Activated CD4-positive, CD25-positive, alpha-beta regulatory T cell treated with anti-CD3 and anti-CD28 coated beads, Interleukin-2, amount 50 U/mL, for 16 hours (primary cell): ENCODE data around the gene SFT2D3.

Experiments
- DNase-seq: peaks from one replicate; pipeline ENCODE4 v3.0.0-alpha.2; 2020; ENCODE audit warnings: low read depth, low spot score

The SFT2D3 gene

DNA sequence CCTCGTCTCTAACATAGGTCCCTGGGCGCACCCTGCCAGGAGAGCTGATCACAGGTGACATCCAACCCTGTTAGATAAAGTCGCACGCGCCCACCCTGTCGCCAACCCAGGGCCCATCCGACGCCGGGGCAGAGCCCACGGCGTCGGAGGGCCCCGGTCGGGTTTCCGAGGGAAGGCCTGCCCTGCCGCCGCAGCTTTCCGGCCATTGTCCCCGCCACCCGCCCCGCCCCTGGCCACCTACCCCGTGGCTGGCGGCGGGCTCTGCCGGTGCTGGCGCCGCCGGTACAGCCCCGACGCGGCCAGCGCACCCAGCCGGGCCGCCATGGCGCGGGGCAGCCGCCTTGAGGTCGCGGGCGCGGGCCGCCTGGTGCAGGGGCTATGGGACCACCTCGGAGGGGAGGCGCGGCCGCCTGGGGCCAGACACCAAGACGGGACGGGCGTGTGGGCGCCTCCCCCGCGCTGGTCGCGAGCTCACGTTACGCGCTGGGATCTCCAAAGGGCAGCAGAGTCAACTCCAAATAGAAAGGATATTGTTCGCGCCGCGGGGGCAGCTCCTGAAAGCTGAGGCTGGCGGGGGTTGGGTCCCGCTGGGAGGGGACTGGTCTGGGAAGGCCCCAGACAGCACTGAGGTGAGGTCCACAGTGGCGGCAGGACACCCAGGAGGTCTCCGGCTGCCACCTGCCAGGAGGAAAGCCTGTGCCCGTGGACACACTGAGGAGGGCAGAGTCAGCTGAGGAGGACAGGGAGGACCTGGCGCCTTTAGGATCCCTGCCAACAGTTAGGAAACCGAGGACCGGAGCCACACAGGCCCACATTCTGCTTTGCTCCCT, 37.0 kb upstream of the SFT2D3 start:
- DNase-seq, result no peak

DNA sequence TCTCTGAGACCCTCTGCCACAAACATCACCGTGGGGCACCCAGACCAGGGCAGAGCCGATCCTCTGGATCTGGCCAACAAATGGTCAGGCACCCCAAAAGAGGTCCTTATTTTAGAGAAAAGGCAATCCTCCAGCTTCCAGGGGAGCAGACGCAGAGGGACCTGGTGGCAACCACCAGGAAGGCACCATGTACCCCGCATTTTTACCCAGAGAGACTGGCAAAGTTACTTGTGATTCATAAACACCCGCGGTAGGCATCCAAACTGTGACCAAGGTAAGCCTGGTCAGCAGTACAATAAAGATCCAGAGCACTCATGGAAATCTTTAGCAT, 36.4 kb upstream of the SFT2D3 start:
- no peak for DNase-seq

DNA sequence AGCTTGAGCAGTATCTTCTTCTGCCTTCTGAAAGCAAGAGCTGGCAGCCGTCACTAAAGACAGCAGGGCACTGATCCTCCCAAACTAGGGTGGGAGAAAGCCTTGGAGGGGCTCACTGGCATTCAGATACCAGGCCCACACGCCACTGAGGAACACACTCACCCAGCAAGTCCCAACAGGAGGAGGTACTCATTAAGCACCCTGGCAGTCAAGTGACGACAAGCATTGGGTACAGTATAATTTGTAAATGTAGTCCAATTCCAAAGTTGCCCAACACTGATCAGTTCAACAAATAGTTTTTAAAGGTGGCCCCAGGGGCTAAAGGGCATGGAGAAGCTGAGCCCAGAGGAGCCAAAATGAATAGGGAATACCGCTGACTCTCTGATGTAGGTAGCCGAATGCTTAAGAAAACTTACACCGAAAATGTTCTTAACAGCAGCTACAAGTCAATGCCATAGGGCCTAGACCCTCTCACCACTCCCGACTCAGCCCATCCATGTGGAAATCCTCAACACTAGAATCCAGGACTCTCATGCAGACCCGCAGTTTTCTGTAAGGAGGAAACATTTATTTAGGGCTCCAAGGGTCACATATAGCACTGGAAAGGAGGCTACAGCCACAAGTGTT, 35.9 kb upstream of the SFT2D3 start:
- no peak for DNase-seq

DNA sequence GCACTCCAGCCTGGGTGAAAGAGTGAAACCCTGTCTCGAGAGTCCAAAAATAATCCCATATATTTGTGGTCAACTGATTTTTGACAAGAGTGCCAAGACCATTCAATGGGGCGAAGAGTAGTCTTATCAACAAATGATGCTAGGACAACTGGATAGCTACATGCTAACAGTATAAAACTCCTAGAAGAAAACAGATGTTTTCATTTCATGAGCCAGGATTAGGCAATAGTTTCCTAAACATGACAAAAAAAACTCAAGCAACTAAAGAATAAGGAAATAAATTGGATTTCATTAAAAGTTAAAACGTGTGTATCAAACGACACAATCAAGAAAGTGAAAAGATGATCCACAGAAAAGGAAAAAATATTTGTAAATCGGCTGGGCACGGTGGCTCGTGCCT, 32.2 kb upstream of the SFT2D3 start:
- no peak for DNase-seq

DNA sequence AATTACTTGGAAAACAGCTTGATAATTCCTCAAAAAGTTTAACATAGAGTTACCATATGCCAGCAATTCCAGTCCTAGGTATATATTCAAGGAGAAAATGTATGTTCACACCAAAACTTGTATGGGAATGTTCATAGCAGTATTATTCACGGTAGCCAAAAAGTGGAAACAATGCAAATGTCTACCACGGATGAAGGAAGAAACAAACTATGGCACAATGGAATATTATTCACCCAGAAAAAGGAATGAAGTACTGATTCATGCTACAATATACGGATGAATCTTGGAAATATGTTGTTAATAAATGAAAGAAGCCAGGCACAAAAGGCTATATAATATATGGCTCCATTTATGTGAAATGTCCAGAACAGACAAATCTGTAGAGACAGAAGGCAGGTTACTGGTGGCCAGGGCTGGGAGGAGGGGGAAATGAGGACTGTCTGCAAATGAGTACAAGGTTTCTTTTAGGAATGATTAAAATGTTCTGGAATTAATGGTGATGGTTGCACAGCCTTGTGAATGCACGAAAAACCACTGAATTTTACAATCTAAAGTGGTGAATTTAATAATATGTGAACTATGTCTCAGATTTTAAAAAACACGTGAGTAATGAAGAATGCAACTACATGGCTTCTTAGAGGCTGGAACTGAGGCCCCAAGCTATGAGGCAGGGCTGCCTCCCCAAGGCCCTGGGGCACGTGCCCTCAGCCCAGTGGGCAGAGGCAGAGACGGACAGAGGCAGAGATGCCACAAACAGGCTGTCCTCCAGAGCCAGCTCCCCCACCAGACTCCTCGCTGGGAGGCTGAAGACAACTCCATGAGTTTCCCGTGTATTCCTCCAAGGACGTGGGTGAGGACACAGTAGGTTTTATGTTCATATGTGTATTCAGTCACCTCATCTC, 31.0 kb upstream of the SFT2D3 start:
- no peak for DNase-seq

DNA sequence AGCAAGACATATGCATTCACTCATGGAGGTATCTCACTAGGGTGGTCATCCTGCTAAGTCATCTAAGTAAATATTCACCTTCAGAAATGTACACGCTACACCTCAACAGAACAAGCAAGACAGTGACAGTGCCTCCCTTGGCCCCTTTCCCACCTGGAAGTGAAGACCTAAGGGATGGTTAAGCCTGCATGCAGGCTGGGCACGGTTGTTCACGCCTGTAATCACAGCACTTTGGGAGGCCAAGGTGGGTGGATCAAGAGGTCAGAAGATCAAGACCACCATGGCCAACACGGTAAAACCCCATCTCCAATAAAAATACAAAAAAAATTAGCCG, 30.4 kb upstream of the SFT2D3 start:
- DNase-seq, result no peak

DNA sequence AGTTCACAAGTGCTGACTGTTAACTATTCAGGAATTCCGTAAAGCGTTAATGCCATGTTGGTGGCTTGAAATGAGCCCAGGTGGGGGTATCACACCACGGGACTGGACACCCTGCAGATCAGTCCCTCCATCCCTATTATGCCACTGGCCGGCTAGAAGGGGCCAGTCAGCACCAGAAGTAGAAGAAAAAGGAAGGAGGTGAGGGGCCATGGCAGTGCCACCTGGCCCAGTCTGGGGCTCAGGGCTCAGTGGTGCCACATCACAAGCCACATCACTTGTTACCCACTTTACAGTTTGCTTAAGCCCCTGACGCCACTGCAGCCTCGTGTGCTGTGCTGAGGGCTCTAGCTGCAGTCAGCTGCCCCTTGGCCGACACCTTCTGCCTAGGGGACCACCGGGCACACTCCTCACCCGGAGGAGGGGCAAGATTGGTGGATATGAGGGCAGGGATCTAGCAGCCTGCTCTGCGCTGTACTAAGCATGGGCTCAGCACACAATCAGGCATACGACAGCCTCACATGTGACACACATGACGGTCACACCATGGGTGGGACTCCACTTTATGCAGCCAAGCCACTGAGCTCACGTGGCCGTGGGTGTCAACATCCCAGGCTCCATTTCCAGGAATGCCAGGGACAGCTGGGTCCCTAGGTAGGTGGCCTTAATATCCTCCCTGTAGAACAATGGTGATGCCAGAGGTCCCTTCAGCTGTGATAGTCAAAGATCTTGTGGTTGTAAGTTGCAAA, 29.6 kb upstream of the SFT2D3 start:
- DNase-seq, result no peak

DNA sequence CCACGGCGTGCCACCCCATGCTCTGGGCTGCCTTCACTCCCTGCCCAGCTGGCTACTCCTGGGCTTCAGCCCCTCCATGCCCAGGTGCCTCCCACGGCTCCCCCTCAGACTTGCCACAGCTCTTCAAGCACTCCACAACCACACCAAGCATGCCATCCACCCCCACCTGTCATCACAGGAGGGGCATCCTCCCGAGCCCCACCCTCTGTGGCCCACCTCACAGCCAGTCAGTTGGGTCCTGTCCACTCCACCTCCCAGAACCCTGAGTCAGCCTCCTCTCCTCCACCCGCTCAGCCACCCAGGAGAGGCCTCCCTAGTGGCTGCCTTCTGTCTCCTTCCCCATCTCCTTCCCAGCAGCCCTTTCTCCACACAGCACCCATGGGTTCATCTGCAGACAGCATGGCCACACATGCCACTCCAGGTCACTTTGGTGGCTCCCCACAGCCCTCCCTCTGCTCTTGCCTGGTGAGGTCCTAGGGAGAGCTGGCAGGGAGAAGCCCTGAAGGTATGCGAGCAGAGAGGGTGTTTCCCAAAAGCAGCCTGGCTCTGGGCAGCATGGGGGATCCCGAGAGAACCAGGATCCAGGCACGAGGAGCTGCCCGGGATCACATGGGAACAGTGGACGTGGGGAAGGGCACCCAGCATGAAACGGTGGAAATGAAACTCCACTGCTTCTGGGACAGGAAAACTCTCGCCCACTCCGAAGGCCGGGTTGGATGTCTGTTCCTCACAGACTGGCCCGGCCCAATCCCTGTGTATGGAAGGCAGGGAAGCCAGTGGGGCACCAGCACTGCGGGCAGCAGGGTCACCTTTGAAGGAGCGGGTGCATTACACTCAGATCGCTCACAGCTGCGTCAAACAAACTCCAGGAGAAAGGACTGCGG, 28.7 kb upstream of the SFT2D3 start:
- no peak for DNase-seq

DNA sequence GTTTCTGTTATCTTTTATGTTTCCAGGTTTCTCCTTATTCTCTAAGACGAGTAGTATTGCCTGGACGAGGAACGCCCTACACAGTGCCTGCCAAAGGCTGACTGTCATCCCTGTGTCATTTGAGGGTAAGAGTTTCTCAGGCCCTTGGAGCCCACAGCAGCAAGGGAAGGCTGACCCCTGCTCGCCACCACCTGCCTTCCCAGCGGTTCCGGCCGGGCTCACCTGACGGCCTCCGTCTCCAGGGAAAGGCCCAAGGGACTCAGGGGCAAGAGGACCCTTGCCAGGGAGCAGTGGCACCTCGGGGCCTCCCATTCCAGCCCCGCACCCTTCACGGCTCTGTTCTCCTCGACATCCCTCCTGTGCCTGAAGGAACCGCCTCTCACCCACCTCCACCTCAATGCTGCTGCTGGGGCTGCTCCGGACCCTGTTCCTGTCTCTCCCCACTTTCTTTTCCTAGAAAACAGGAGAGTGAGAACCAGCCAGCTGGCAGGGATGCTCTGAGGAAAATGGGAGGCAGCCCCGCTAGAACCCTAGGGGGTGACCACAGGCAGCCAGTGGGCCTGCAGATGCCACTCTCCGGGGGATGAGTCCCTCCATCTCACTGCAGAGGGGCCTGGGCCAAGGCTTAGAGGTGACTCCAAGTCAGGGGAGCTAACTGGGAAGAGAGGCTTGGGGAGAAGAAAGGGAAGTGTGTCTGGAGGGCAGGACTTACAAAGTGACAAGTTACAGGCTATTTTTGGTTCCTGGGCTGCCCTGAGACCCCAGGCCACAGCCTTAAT, 27.8 kb upstream of the SFT2D3 start:
- DNase-seq, result no peak

DNA sequence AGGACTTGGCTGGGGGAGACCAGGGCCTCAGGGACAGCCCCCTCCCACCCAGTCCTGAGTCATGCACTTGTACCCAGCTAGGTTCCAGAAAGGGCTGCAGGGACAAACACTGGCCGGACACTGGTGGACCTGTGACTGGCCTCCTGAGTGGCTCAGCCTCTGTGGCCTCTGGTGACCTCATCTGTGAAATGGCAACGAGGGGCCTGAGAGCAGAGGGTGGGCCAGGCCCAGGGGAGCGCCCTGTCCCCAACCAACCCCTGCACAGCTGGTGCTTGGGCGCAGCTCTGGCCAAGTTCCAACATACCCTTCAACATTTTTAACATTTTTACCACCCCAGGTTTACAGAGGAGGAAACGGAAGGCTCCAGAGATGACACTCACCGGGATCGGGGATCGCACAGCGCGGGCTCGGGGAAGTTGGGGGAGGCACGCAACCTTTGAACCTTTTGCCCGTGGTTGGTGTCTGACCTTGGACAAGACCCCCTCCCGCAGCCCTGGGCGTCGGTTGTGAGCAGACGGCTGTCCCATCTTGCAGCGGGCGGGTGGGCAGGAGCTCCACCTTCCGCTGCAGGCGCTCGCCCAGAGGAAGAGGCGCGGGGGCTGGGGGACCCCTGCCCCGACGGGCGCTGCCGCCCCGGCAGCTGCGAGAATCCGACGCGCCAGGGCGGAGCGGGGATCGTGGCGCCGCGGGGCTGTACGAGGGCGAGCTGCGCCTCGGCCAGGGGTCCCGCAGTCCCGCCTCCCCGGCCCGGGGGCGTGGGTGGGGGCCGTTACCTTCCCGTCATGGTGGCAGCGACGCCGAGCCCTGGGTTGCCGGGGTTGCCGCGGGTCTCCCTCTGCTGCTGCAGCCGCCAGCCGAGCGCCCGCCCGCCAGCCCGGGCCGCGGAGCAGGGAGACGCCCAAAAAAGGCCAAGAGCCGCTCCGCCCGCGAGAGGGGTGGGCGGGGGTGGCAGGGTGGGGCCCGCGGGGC, 26.8 kb upstream of the SFT2D3 start:
- DNase-seq, result no peak

DNA sequence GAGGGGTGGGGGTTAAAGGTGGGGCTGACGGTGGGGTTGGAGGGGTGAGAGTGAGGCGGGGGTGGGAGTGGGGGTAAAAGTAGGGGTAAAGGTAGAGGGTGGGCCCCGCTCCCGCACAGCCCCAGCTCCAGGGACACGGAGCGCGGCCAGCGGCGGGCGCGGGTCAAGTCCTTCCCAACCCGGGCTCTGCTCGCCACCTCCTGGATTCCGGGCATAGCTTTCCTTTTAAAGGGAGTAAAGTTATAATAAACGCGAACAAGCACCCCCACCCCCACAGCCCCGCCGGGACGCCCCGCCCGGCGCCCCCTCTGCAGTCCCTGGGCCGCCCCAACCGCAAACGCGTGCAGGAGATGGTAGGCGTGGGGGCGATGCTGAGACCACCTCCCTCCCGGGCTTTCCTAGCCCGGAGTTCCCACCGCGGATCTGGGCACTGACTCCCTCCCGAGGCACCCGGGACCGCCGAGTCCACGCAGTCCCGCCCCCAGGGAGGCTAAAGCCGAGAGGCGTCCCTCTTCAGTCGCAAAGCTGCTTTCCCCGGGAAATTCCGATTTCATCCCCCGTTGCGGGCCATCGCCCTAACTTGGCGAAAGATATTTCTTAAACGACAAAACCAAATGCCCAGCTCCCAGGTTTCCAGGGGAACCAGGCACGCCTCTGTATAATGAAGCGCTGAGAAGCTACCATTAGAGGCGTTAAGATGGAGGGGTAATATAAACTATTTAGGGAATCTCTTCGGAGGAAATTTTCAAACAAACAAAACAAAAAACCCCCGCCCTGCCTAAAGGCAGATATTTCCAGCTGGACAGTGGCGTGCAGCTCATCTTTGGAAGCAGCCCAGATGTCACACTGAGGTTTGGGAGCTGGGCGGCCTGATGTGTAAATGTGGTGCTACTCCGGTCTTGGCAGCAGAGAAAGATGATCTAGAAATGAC, 25.7 kb upstream of the SFT2D3 start, which contains the start of gene LIMS2:
Gene LIMS2 (minus strand): TSS at position 200 of the 931 bp plus-strand sequence. CDS start 506 bp downstream, outside the sequence.
- DNase-seq, result no peak

DNA sequence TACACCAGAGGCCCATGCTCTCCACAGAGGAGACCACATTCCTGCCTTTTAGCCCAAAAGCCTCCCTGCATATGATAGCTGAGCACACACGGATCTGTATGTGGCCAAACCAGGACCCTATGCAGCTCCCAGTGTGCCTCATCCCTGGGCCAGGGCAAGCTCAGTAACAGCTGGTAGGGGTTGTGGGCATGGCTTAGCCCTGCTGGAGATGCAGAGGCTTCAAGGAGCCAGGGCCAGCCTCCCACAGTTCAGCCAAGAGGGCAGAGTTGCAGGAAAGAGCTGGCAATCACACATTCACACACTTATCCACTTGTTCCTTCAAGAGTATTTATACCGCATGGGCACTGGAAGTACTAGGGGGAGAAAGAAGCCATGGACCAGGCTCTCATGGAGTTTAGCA, 24.4 kb upstream of the SFT2D3 start:
- no peak for DNase-seq

DNA sequence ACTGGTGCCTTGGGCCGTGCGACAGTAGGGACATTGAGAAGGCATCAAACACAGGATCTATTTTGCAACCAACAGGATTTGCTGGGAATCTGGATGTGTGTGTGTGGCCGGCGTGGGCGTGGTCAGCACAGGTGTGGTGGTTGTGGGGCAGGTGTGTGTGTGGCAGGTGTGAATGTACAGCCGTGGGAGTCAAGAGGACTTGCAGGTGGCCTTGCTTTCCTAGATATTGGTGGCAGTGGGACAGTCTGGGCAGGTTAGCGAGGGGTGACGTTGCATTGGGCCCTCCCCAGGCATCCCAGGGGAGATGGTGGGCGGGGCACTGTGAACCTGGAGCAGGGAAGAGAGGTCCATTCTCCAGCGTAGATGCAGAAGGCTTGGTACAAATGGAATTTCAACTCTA, 22.8 kb upstream of the SFT2D3 start:
- no peak for DNase-seq

DNA sequence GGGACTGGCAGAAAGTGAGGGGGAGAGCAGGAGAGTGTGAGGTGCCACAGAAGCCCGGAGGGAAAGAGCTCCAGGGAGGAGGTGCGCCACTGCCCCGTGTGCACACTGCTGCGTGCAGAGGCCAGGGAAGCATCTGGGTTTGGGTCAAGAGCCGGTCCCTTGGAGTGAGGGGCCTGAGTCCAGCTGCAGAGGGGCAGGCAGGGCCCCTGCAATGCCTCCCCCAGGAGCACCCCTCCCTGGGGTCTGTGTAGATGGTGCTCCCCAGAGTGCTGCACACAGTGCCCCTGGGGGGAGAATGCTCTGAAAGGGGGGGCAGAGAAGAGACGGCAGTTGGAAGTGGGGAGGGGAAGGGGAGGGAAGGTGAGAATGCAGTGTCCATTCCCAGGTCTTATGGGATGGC, 22.3 kb upstream of the SFT2D3 start:
- DNase-seq, result no peak

DNA sequence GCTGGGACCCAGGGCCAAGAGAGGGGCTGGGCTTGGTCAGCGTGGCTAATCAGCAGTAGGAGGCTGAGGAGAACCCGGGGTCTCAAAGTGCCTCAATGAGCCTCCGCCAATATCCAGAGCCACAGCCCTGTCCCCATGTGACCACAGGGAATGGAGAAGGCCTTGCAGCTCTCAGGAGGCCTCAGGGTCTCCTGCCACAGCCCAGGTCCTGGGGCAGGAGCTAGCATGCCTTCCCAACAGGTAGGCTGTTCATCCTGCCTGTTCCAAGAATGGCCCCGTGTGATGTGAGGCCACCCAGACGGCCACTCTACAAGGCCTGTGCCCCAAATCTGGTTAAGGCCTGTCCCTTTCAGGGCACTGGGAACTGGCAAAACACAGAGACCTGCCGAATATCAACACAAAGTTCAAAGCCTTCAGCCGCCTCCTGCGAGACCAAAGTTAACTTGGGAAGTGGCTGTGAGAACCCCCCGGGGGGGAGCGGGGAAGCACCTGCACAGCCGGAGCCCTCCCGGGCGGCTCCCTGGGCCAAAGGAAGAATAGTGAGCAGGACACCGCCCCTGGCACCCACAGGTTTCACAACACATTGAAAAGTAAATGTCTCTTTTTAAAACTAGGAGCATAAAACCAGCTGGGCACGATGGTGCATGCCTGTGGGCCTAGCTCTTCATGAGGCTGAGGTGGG, 21.5 kb upstream of the SFT2D3 start:
- DNase-seq, result no peak

DNA sequence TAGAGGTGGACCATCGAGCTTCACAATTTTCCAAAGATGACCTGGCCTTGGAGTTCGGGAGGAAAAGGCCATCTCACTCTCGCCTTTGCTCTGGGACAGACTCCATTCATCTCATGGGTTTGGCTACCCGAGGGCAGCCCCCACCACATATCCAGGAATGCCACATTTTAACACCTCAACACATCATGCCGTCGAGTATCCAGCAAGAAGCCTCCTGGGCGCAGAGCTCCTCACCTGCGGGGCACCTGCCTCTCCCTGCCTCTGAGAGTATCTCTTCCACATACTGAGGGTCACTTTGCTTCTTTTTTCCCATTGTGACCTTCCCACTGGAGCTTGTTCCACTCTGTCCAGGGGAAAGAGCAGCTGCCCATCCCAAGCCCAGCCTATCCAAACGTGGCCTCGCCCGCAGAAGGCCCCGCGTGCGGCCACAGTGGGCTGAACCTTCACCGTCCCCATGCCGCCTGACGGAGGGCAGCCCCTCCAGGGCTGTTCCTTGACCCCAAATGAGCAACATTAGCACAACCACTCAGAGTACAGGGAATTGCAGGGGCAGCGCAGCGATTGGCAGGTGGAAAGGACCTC, 20.5 kb upstream of the SFT2D3 start:
- DNase-seq, result no peak

DNA sequence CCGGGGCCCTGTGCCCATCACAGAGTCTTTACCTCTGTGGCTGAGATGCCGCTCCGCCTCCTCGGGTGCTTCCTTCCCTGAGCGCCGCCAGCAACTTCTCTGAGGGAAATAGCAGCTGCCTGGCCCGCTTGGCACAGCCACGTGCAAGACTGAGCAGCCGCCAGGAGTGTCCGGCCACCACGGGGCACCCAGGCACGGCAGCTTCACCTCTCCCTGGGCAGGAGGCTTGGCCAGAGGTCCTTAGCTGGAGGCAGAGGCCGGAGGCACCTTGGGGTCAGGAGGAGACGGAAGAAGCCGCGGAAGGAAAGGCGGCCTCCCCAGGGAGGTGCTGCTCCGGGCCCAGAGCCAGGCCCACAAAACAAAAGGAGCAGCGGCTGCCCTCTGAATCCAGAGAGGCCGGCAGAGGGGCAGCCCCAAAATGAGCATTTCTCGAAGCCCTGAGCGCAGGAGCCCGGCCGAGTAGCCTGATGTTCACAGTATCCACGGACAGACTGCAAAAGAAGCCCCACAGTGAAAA, 20.0 kb upstream of the SFT2D3 start:
- no peak for DNase-seq
